ENCODE data around the gene LAGE3. TPM values are rescaled to one million over a fixed set of nuclear protein-coding genes. Genes with fewer than 3 reads are reported as not detected.

LAGE3 gene
- total and polyA plus RNA-seq, 10 of the 15 experiments (the other 5 are each of a cell fraction or from before 2014, with no cell fraction given), result 5.3 to 63.7 (median 19.7) TPM

Small RNA genes lying within 50 kb of the gene (microRNA-seq; reads per million reads assigned to microRNA genes)
- not detected for gene MIR6858

Small RNA genes lying within 50 kb of the gene (small RNA-seq; reads per million reads assigned to genes)
- 0.35 reads per million for gene MIR6858
- not detected for gene RN7SL697P

Other genes starting within 250 kb of the LAGE3 start
Only the 7 nearest of the 20 such genes appear.
- gene ATP6AP1, start 50.6 kb downstream of the LAGE3 start, total RNA-seq (2014; rRNA removed), result 23.0 and 25.0 TPM in 2 replicates
- 15.3 and 15.8 TPM in 2 replicates for gene ATP6AP1, start 50.6 kb downstream of the LAGE3 start, total RNA-seq (2014; rRNA removed; fragmentation: Illumina TruSeq; extraction: Trizol)
- gene ATP6AP1, start 50.6 kb downstream of the LAGE3 start, total RNA-seq (2021), result 31.2 and 35.7 TPM in 2 replicates
- gene ATP6AP1, start 50.6 kb downstream of the LAGE3 start, polyA plus RNA-seq (2011; rRNA removed), result 20.2 and 39.8 TPM in 2 replicates
- 19.5 and 32.8 TPM in 2 replicates for gene ATP6AP1, start 50.6 kb downstream of the LAGE3 start, polyA plus RNA-seq (2014; fragmentation: Illumina TruSeq; extraction: Trizol)
- gene ATP6AP1, start 50.6 kb downstream of the LAGE3 start, polyA plus RNA-seq (2014; fragmentation: Nextera tagmentation; extraction: Ambion mirVana), result 1 to 10 TPM; 4.5 to 7.8 TPM
- 44.2 and 45.5 TPM in 2 replicates for gene ATP6AP1, start 50.6 kb downstream of the LAGE3 start, polyA plus RNA-seq (2014; rRNA removed)
- gene ATP6AP1, start 50.6 kb downstream of the LAGE3 start, polyA plus RNA-seq (2016; fragmentation: Nextera tagmentation; extraction: Ambion mirVana), result 10 to 100 TPM; 56.3 to 56.4 TPM
- gene GDI1, start 42.1 kb downstream of the LAGE3 start, total RNA-seq (2014; rRNA removed), result 46.6 and 59.9 TPM in 2 replicates
- 22.2 and 22.7 TPM in 2 replicates for gene GDI1, start 42.1 kb downstream of the LAGE3 start, total RNA-seq (2014; rRNA removed; fragmentation: Illumina TruSeq; extraction: Trizol)
- gene GDI1, start 42.1 kb downstream of the LAGE3 start, total RNA-seq (2021), result 57.9 and 61.3 TPM in 2 replicates
- gene GDI1, start 42.1 kb downstream of the LAGE3 start, polyA plus RNA-seq (2011; rRNA removed), result 48.1 and 102 TPM in 2 replicates
- gene GDI1, start 42.1 kb downstream of the LAGE3 start, polyA plus RNA-seq (2014; fragmentation: Illumina TruSeq; extraction: Trizol), result 45.1 and 64.1 TPM in 2 replicates
- gene GDI1, start 42.1 kb downstream of the LAGE3 start, polyA plus RNA-seq (2014; fragmentation: Nextera tagmentation; extraction: Ambion mirVana), result 1 to 10 TPM in 1 of 2 experiments, under 1 TPM in 1; 0.92 to 4.3 TPM
- gene GDI1, start 42.1 kb downstream of the LAGE3 start, polyA plus RNA-seq (2014; rRNA removed), result 82.1 and 101 TPM in 2 replicates
- 10 to 100 TPM; 34.5 to 39.3 TPM for gene GDI1, start 42.1 kb downstream of the LAGE3 start, polyA plus RNA-seq (2016; fragmentation: Nextera tagmentation; extraction: Ambion mirVana)
- 25.8 and 32.1 TPM in 2 replicates for gene FAM50A, start 35.1 kb downstream of the LAGE3 start, total RNA-seq (2014; rRNA removed)
- 37.0 and 39.5 TPM in 2 replicates for gene FAM50A, start 35.1 kb downstream of the LAGE3 start, total RNA-seq (2014; rRNA removed; fragmentation: Illumina TruSeq; extraction: Trizol)
- gene FAM50A, start 35.1 kb downstream of the LAGE3 start, total RNA-seq (2021), result 44.3 and 46.7 TPM in 2 replicates
- 23.0 and 30.2 TPM in 2 replicates for gene FAM50A, start 35.1 kb downstream of the LAGE3 start, polyA plus RNA-seq (2011; rRNA removed)
- 32.9 and 43.9 TPM in 2 replicates for gene FAM50A, start 35.1 kb downstream of the LAGE3 start, polyA plus RNA-seq (2014; fragmentation: Illumina TruSeq; extraction: Trizol)
- gene FAM50A, start 35.1 kb downstream of the LAGE3 start, polyA plus RNA-seq (2014; fragmentation: Nextera tagmentation; extraction: Ambion mirVana), result 1 to 10 TPM; 4.2 to 5.4 TPM
- gene FAM50A, start 35.1 kb downstream of the LAGE3 start, polyA plus RNA-seq (2014; rRNA removed), result 45.8 and 51.3 TPM in 2 replicates
- gene FAM50A, start 35.1 kb downstream of the LAGE3 start, polyA plus RNA-seq (2016; fragmentation: Nextera tagmentation; extraction: Ambion mirVana), result 10 to 100 TPM; 20.4 to 40.9 TPM
- 2.7 and 3.6 TPM in 2 replicates for gene PLXNA3, start 21.0 kb downstream of the LAGE3 start, total RNA-seq (2014; rRNA removed)
- 3.3 and 3.7 TPM in 2 replicates for gene PLXNA3, start 21.0 kb downstream of the LAGE3 start, total RNA-seq (2014; rRNA removed; fragmentation: Illumina TruSeq; extraction: Trizol)
- 19.2 and 26.8 TPM in 2 replicates for gene PLXNA3, start 21.0 kb downstream of the LAGE3 start, total RNA-seq (2021)
- gene PLXNA3, start 21.0 kb downstream of the LAGE3 start, polyA plus RNA-seq (2011; rRNA removed), result 3.2 and 11.0 TPM in 2 replicates
- 4.8 and 10.8 TPM in 2 replicates for gene PLXNA3, start 21.0 kb downstream of the LAGE3 start, polyA plus RNA-seq (2014; fragmentation: Illumina TruSeq; extraction: Trizol)
- gene PLXNA3, start 21.0 kb downstream of the LAGE3 start, polyA plus RNA-seq (2014; fragmentation: Nextera tagmentation; extraction: Ambion mirVana), result under 1 TPM; 0.26 to 0.32 TPM
- gene PLXNA3, start 21.0 kb downstream of the LAGE3 start, polyA plus RNA-seq (2014; rRNA removed), result 14.5 and 20.1 TPM in 2 replicates
- 1 to 10 TPM; 3.0 to 3.4 TPM for gene PLXNA3, start 21.0 kb downstream of the LAGE3 start, polyA plus RNA-seq (2016; fragmentation: Nextera tagmentation; extraction: Ambion mirVana)
- gene UBL4A, start 7.3 kb upstream of the LAGE3 start, total RNA-seq (2014; rRNA removed), result 44.2 and 45.6 TPM in 2 replicates
- 24.7 and 26.0 TPM in 2 replicates for gene UBL4A, start 7.3 kb upstream of the LAGE3 start, total RNA-seq (2014; rRNA removed; fragmentation: Illumina TruSeq; extraction: Trizol)
- gene UBL4A, start 7.3 kb upstream of the LAGE3 start, total RNA-seq (2021), result 34.3 and 38.0 TPM in 2 replicates
- 14.4 and 20.4 TPM in 2 replicates for gene UBL4A, start 7.3 kb upstream of the LAGE3 start, polyA plus RNA-seq (2011; rRNA removed)
- 12.2 and 30.0 TPM in 2 replicates for gene UBL4A, start 7.3 kb upstream of the LAGE3 start, polyA plus RNA-seq (2014; fragmentation: Illumina TruSeq; extraction: Trizol)
- gene UBL4A, start 7.3 kb upstream of the LAGE3 start, polyA plus RNA-seq (2014; fragmentation: Nextera tagmentation; extraction: Ambion mirVana), result 1 to 10 TPM; 4.2 to 7.0 TPM
- gene UBL4A, start 7.3 kb upstream of the LAGE3 start, polyA plus RNA-seq (2014; rRNA removed), result 41.1 and 43.1 TPM in 2 replicates
- 10 to 100 TPM; 49.8 to 49.9 TPM for gene UBL4A, start 7.3 kb upstream of the LAGE3 start, polyA plus RNA-seq (2016; fragmentation: Nextera tagmentation; extraction: Ambion mirVana)
- 10.3 and 14.1 TPM in 2 replicates for gene SLC10A3, start 11.3 kb upstream of the LAGE3 start, total RNA-seq (2014; rRNA removed)
- 6.4 and 7.8 TPM in 2 replicates for gene SLC10A3, start 11.3 kb upstream of the LAGE3 start, total RNA-seq (2014; rRNA removed; fragmentation: Illumina TruSeq; extraction: Trizol)
- 14.2 and 16.4 TPM in 2 replicates for gene SLC10A3, start 11.3 kb upstream of the LAGE3 start, total RNA-seq (2021)
- 2.1 and 4.8 TPM in 2 replicates for gene SLC10A3, start 11.3 kb upstream of the LAGE3 start, polyA plus RNA-seq (2011; rRNA removed)
- gene SLC10A3, start 11.3 kb upstream of the LAGE3 start, polyA plus RNA-seq (2014; fragmentation: Illumina TruSeq; extraction: Trizol), result 0.90 and 5.4 TPM in 2 replicates
- 1 to 10 TPM; 1.7 to 3.6 TPM for gene SLC10A3, start 11.3 kb upstream of the LAGE3 start, polyA plus RNA-seq (2014; fragmentation: Nextera tagmentation; extraction: Ambion mirVana)
- gene SLC10A3, start 11.3 kb upstream of the LAGE3 start, polyA plus RNA-seq (2014; rRNA removed), result 14.7 and 16.4 TPM in 2 replicates
- gene SLC10A3, start 11.3 kb upstream of the LAGE3 start, polyA plus RNA-seq (2016; fragmentation: Nextera tagmentation; extraction: Ambion mirVana), result 10 to 100 TPM; 19.6 to 23.5 TPM
- gene FAM3A, start 37.0 kb upstream of the LAGE3 start, total RNA-seq (2014; rRNA removed), result 11.0 and 16.3 TPM in 2 replicates
- gene FAM3A, start 37.0 kb upstream of the LAGE3 start, total RNA-seq (2014; rRNA removed; fragmentation: Illumina TruSeq; extraction: Trizol), result 6.1 and 6.2 TPM in 2 replicates
- gene FAM3A, start 37.0 kb upstream of the LAGE3 start, total RNA-seq (2021), result 17.6 and 20.6 TPM in 2 replicates
- gene FAM3A, start 37.0 kb upstream of the LAGE3 start, polyA plus RNA-seq (2011; rRNA removed), result 3.6 and 6.6 TPM in 2 replicates
- gene FAM3A, start 37.0 kb upstream of the LAGE3 start, polyA plus RNA-seq (2014; fragmentation: Illumina TruSeq; extraction: Trizol), result 2.1 and 5.0 TPM in 2 replicates
- 1 to 10 TPM in 1 of 2 experiments, under 1 TPM in 1; 0.29 to 1.1 TPM for gene FAM3A, start 37.0 kb upstream of the LAGE3 start, polyA plus RNA-seq (2014; fragmentation: Nextera tagmentation; extraction: Ambion mirVana)
- gene FAM3A, start 37.0 kb upstream of the LAGE3 start, polyA plus RNA-seq (2014; rRNA removed), result 21.1 and 24.5 TPM in 2 replicates
- 10 to 100 TPM; 17.6 to 17.9 TPM for gene FAM3A, start 37.0 kb upstream of the LAGE3 start, polyA plus RNA-seq (2016; fragmentation: Nextera tagmentation; extraction: Ambion mirVana)

Data from GM12878 (cell line).